ENCODE measurements around the gene DCC. TPM values are rescaled to one million over a fixed set of nuclear protein-coding genes. Genes with fewer than 3 reads are reported as not detected.

DCC gene
- total and polyA plus RNA-seq, 2 donors (not counting 1 experiment from before 2014, with no cell fraction given): not detected

DNA sequence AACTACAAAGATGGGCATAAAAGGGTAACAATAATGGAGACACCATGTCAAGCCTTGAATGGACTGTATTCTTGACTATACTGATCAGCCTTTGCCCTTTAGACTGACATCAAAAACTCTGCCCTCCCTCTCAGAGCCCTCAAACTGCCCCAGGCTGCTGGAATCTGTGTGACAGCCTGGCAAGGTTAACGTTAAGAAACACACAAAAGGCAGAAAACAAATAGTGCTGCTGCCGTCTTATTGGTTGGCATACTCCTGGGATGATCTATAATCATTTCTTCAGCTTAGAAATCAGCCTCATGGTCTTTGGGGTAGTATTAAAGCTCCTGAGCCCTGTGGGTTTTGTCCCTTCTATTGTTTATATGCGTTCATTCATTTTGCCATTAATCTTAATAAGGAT lies 338.0 kb downstream of the DCC start:
- H3K4me1 ChIP-seq (ENCODE audit: control insufficient read depth in 2 of 2, insufficient read depth in 2 of 2, low read length in 2 of 2): no peaks in the 10 kb centered on the region
- H3K4me3 Mint-ChIP-seq: no peak overlapping the region
- intact Hi-C loops (cut with micrococcal nuclease): no loop called here
- no peaks in the 10 kb centered on the region for H4K20me1 ChIP-seq (ENCODE audit: control insufficient read depth, insufficient read depth, low read length, poor library complexity, severe bottlenecking)
- TF ChIP-seq, protein P1, sequence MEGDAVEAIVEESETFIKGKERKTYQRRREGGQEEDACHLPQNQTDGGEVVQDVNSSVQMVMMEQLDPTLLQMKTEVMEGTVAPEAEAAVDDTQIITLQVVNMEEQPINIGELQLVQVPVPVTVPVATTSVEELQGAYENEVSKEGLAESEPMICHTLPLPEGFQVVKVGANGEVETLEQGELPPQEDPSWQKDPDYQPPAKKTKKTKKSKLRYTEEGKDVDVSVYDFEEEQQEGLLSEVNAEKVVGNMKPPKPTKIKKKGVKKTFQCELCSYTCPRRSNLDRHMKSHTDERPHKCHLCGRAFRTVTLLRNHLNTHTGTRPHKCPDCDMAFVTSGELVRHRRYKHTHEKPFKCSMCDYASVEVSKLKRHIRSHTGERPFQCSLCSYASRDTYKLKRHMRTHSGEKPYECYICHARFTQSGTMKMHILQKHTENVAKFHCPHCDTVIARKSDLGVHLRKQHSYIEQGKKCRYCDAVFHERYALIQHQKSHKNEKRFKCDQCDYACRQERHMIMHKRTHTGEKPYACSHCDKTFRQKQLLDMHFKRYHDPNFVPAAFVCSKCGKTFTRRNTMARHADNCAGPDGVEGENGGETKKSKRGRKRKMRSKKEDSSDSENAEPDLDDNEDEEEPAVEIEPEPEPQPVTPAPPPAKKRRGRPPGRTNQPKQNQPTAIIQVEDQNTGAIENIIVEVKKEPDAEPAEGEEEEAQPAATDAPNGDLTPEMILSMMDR (IDR thresholded peaks at IDR 0.05): no peak
- no peak for TF ChIP-seq EZH2 (IDR thresholded peaks at IDR 0.05; ENCODE audit: borderline replicate concordance, insufficient read depth, low read depth, low read length, poor library complexity, severe bottlenecking)
- H3K27me3 Mint-ChIP-seq: no peaks in the 10 kb centered on the region
- H3K4me2 ChIP-seq (replicated peaks; ENCODE audit: low read depth, low read length, poor library complexity, severe bottlenecking): no peak overlapping the region
- ChIA-PET POLR2A (no interaction called here), CTCF (interaction anchor here (0.5 kb wide), 1 partner anchor 9 kb away, joined by 3 read pairs; no protein-coding TSS in a partner anchor)
- no peaks in the 10 kb centered on the region for H3K9me3 ChIP-seq (ENCODE audit: control extremely low read depth in 1 of 3, control insufficient read depth in 2 of 3, insufficient read depth in 1 of 3, low read length in 2 of 3)
- DNase-seq (no peak), ATAC-seq (ENCODE audit: low read depth) (no peak)
- no peaks in the 10 kb centered on the region for H3K79me2 ChIP-seq (ENCODE audit: control insufficient read depth, insufficient read depth, low read length)
- no peak overlapping the region for H3K9ac ChIP-seq (ENCODE audit: low read length)
- no peak overlapping the region for H3K27ac Mint-ChIP-seq
- H3K9me3 Mint-ChIP-seq (ENCODE audit: insufficient read depth): no peaks in the 10 kb centered on the region
- 50% methylated on average over 1 of the region's 3 CpGs for WGBS (ENCODE audit: insufficient coverage)
- no peaks in the 10 kb centered on the region for H3K27me3 ChIP-seq (replicated peaks in 1 of 4; ENCODE audit: control extremely low read depth in 1 of 4, control insufficient read depth in 3 of 4, insufficient read depth in 4 of 4, low read length in 3 of 4)
- H3K4me3 ChIP-seq (ENCODE audit: control extremely low read depth in 1 of 5, extremely low read depth in 1 of 5, insufficient read depth in 1 of 5, low read depth in 2 of 5, low read length in 4 of 5): no peak overlapping the region
- H3K36me3 ChIP-seq (replicated peaks in 1 of 2; ENCODE audit: control extremely low read depth in 1 of 2, control insufficient read depth in 1 of 2, extremely low read depth in 1 of 2, insufficient read depth in 2 of 2, low read length in 1 of 2): no peaks in the 10 kb centered on the region
- no peaks in the 10 kb centered on the region for H3K4me1 Mint-ChIP-seq
- H3K27ac ChIP-seq (ENCODE audit: low read length in 2 of 2): no peak overlapping the region
- H2AFZ ChIP-seq (ENCODE audit: insufficient read depth, low read depth, low read length, poor library complexity, severe bottlenecking): no peak overlapping the region

DNA sequence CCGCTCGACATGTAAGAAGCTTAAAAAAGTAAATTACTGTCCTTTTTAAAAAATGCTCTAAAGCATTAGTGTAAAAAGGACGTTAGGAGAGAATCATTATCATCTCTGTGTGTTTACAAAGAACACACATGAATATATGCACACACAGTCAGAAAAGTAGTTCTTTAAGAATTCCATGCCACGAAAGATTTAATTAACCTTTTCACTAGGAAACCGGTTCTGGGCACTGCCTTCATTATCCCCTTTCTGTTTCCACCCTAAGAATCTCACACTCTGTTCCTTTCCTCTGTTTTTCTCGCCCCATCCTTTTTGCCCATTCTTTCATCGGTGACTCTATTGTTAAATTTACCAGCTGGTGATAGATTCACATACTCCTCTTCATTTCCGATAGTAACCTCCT lies 338.6 kb downstream of the DCC start:
- Histone ChIP-seq H4K20me1 (ENCODE audit: control insufficient read depth, insufficient read depth, low read length, poor library complexity, severe bottlenecking) (no peaks in the 10 kb centered on the region), H3K36me3 (replicated peaks in 1 of 2; ENCODE audit: control extremely low read depth in 1 of 2, control insufficient read depth in 1 of 2, extremely low read depth in 1 of 2, insufficient read depth in 2 of 2, low read length in 1 of 2) (no peaks in the 10 kb centered on the region), H3K9ac (ENCODE audit: low read length) (no peak overlapping the region), H3K27ac (ENCODE audit: low read length in 2 of 2) (no peak overlapping the region), H3K79me2 (ENCODE audit: control insufficient read depth, insufficient read depth, low read length) (no peaks in the 10 kb centered on the region), H3K9me3 (ENCODE audit: control extremely low read depth in 1 of 3, control insufficient read depth in 2 of 3, insufficient read depth in 1 of 3, low read length in 2 of 3) (no peaks in the 10 kb centered on the region), H3K4me3 (ENCODE audit: control extremely low read depth in 1 of 5, extremely low read depth in 1 of 5, insufficient read depth in 1 of 5, low read depth in 2 of 5, low read length in 4 of 5) (no peak overlapping the region), H3K4me1 (ENCODE audit: control insufficient read depth in 2 of 2, insufficient read depth in 2 of 2, low read length in 2 of 2) (no peaks in the 10 kb centered on the region), H3K4me2 (replicated peaks; ENCODE audit: low read depth, low read length, poor library complexity, severe bottlenecking) (no peak overlapping the region), H3K27me3 (replicated peaks in 1 of 4; ENCODE audit: control extremely low read depth in 1 of 4, control insufficient read depth in 3 of 4, insufficient read depth in 4 of 4, low read length in 3 of 4) (no peaks in the 10 kb centered on the region), H2AFZ (ENCODE audit: insufficient read depth, low read depth, low read length, poor library complexity, severe bottlenecking) (no peak overlapping the region)
- H3K27me3 Mint-ChIP-seq: no peaks in the 10 kb centered on the region
- TF ChIP-seq EZH2 (IDR thresholded peaks at IDR 0.05; ENCODE audit: borderline replicate concordance, insufficient read depth, low read depth, low read length, poor library complexity, severe bottlenecking): no peak
- TF ChIP-seq, protein P1 (IDR thresholded peaks at IDR 0.05): no peak
- ATAC-seq (ENCODE audit: low read depth) (no peak), DNase-seq (no peak)
- intact Hi-C loops (cut with micrococcal nuclease): no loop called here
- no peak overlapping the region for H3K4me3 Mint-ChIP-seq
- WGBS (ENCODE audit: insufficient coverage): 78% methylated on average over 5 of the region's 8 CpGs
- CTCF ChIA-PET: interaction anchor here (0.5 kb wide), 1 partner anchor 9 kb away, joined by 3 read pairs; no protein-coding TSS in a partner anchor
- H3K9me3 Mint-ChIP-seq (ENCODE audit: insufficient read depth): no peaks in the 10 kb centered on the region
- POLR2A ChIA-PET: no interaction called here
- no peaks in the 10 kb centered on the region for H3K4me1 Mint-ChIP-seq
- H3K27ac Mint-ChIP-seq: no peak overlapping the region

Data from B cell (primary cell).